Astrocyte (in vitro differentiated cells and primary cell): Measurements from ENCODE around the gene UTS2B. TPM values are rescaled to one million over a fixed set of nuclear protein-coding genes. Genes with fewer than 3 reads are reported as not detected.

Source experiments
- DNase-seq: peaks from one replicate; pipeline ENCODE4 v3.0.0-alpha.2; 2010; ENCODE audit warnings: low read depth
- FAIRE-seq: peaks from 2 replicates; lab custom pipeline; 2011; peaks lifted over from hg19 to GRCh38; lab: Jason Lieb, UNC
- H2AFZ ChIP-seq: 2 replicates; pipeline ENCODE4 v1.6.0; 2012; ENCODE audit warnings: low read depth, low read length, inconsistent platforms
- H3K27ac ChIP-seq: 2 replicates; pipeline ENCODE4 v1.5.1; 2011; ENCODE audit warnings: low read depth, low read length, inconsistent platforms
- H3K27me3 ChIP-seq: 2 replicates; pipeline ENCODE4 v1.6.0; 2011; ENCODE audit warnings: low read length, inconsistent platforms; ENCODE audit not compliant: insufficient read depth
- H3K36me3 ChIP-seq: 2 replicates; pipeline ENCODE4 v1.5.1; 2011; ENCODE audit warnings: low read length, inconsistent platforms; ENCODE audit not compliant: insufficient read depth
- H3K4me1 ChIP-seq: 2 replicates; pipeline ENCODE4 v1.5.1; 2011; ENCODE audit warnings: low read length, inconsistent platforms; ENCODE audit not compliant: insufficient read depth
- H3K4me2 ChIP-seq: 2 replicates; pipeline ENCODE4 v1.6.0; 2012; ENCODE audit warnings: low read length, inconsistent platforms
- H3K4me3 ChIP-seq: 2 replicates; pipeline ENCODE4 v1.5.1; 2011; ENCODE audit warnings: low read depth, mild to moderate bottlenecking, low read length, inconsistent platforms; ENCODE audit not compliant: insufficient read depth
- H3K79me2 ChIP-seq: 2 replicates; pipeline ENCODE4 v1.6.0; 2012; ENCODE audit warnings: mild to moderate bottlenecking, low read length, inconsistent platforms; ENCODE audit not compliant: insufficient read depth
- H3K9ac ChIP-seq: 2 replicates; pipeline ENCODE4 v1.6.0; 2012; ENCODE audit warnings: mild to moderate bottlenecking, low read length, inconsistent platforms
- H3K9me3 ChIP-seq: 2 replicates; pipeline ENCODE4 v1.5.1; 2012; ENCODE audit warnings: low read depth, mild to moderate bottlenecking, low read length, inconsistent platforms; ENCODE audit not compliant: insufficient read depth
- H4K20me1 ChIP-seq: 2 replicates; pipeline ENCODE4 v1.6.0; 2012; ENCODE audit warnings: low read length, inconsistent platforms; ENCODE audit not compliant: insufficient read depth
- H3K27ac Mint-ChIP-seq: one replicate; pipeline ENCODE4 v1.8.0; 2021; ENCODE audit warnings: mild to moderate bottlenecking, mixed read lengths; ENCODE audit not compliant: unreplicated experiment
- H3K27me3 Mint-ChIP-seq: one replicate; pipeline ENCODE4 v1.8.0; 2021; ENCODE audit warnings: low read depth, mixed read lengths; ENCODE audit not compliant: unreplicated experiment
- H3K36me3 Mint-ChIP-seq: one replicate; pipeline ENCODE4 v1.8.0; 2021; ENCODE audit warnings: low read depth, mixed read lengths; ENCODE audit not compliant: unreplicated experiment
- H3K4me1 Mint-ChIP-seq: one replicate; pipeline ENCODE4 v1.8.0; 2021; ENCODE audit warnings: low read depth, mixed read lengths; ENCODE audit not compliant: unreplicated experiment
- H3K4me3 Mint-ChIP-seq: one replicate; pipeline ENCODE4 v1.8.0; 2021; ENCODE audit warnings: mild to moderate bottlenecking, moderate library complexity, mixed read lengths; ENCODE audit not compliant: unreplicated experiment
- H3K9me3 Mint-ChIP-seq: one replicate; pipeline ENCODE4 v1.8.0; 2021; ENCODE audit warnings: mild to moderate bottlenecking, mixed read lengths; ENCODE audit not compliant: unreplicated experiment
- CTCF ChIP-seq: IDR thresholded peaks from 2 replicates; pipeline ENCODE4 v1.5.1; 2011; ENCODE audit warnings: low read depth, mild to moderate bottlenecking, inconsistent platforms, low read length, moderate library complexity; ENCODE audit not compliant: insufficient read depth
- EZH2 ChIP-seq: IDR thresholded peaks from 2 replicates; pipeline ENCODE4 v1.6.1; 2012; ENCODE audit warnings: mild to moderate bottlenecking, low read length, inconsistent platforms; ENCODE audit not compliant: insufficient read depth
- total RNA-seq: library from RNA; stranded (reverse); gene quantifications from 2 replicates; pipeline ENCODE4 v1.2.1, GENCODE V29; 2021

UTS2B gene
- total RNA-seq, 1 donor from 2014 or later, result 0.75 TPM

GRCh38 chr3:191257286-191257685, 73.0 kb downstream of the UTS2B start:
- Mint-ChIP-seq H3K4me1 (peaks cover 14% of the 10 kb centered on the region), H3K27ac (no peak overlapping the region), H3K9me3 (no peaks in the 10 kb centered on the region), H3K27me3 (no peaks in the 10 kb centered on the region), H3K36me3 (no peaks in the 10 kb centered on the region), H3K4me3 (no peak overlapping the region)
- no peaks in the 10 kb centered on the region for H3K9me3 ChIP-seq
- H3K36me3 ChIP-seq, result no peaks in the 10 kb centered on the region
- H4K20me1 ChIP-seq, result no peaks in the 10 kb centered on the region
- no peak overlapping the region for H3K9ac ChIP-seq
- H3K4me3 ChIP-seq, result no peak overlapping the region
- no peaks in the 10 kb centered on the region for H3K27me3 ChIP-seq
- no peak overlapping the region for H2AFZ ChIP-seq
- H3K27ac ChIP-seq, result no peak overlapping the region
- no peaks in the 10 kb centered on the region for H3K4me1 ChIP-seq
- H3K79me2 ChIP-seq, result no peaks in the 10 kb centered on the region
- TF ChIP-seq EZH2 (no peak), CTCF (no peak)
- no peak for FAIRE-seq
- no peak overlapping the region for H3K4me2 ChIP-seq
- DNase-seq, result no peak

GRCh38 chr3:191256405-191256804, 73.9 kb downstream of the UTS2B start:
- H3K4me3 ChIP-seq, result no peak overlapping the region
- H3K9ac ChIP-seq, result no peak overlapping the region
- Mint-ChIP-seq H3K4me1 (peaks cover 14% of the 10 kb centered on the region), H3K27me3 (no peaks in the 10 kb centered on the region), H3K9me3 (no peaks in the 10 kb centered on the region), H3K4me3 (no peak overlapping the region), H3K36me3 (no peaks in the 10 kb centered on the region), H3K27ac (no peak overlapping the region)
- H3K79me2 ChIP-seq, result no peaks in the 10 kb centered on the region
- no peak for TF ChIP-seq EZH2
- no peak for TF ChIP-seq CTCF
- no peak overlapping the region for H3K4me2 ChIP-seq
- H3K36me3 ChIP-seq, result no peaks in the 10 kb centered on the region
- no peaks in the 10 kb centered on the region for H3K4me1 ChIP-seq
- DNase-seq (no peak), FAIRE-seq (no peak)
- H2AFZ ChIP-seq, result no peak overlapping the region
- no peaks in the 10 kb centered on the region for H4K20me1 ChIP-seq
- H3K27ac ChIP-seq, result no peak overlapping the region
- H3K9me3 ChIP-seq, result no peaks in the 10 kb centered on the region
- no peaks in the 10 kb centered on the region for H3K27me3 ChIP-seq

GRCh38 chr3:191255156-191255555, 75.2 kb downstream of the UTS2B start:
- Histone ChIP-seq H3K9ac (no peak overlapping the region), H3K4me2 (no peak overlapping the region), H3K27ac (no peak overlapping the region), H2AFZ (no peak overlapping the region), H3K4me3 (no peak overlapping the region), H3K79me2 (no peaks in the 10 kb centered on the region), H3K27me3 (no peaks in the 10 kb centered on the region), H3K36me3 (no peaks in the 10 kb centered on the region), H3K9me3 (no peaks in the 10 kb centered on the region), H3K4me1 (no peaks in the 10 kb centered on the region), H4K20me1 (no peaks in the 10 kb centered on the region)
- H3K4me3 Mint-ChIP-seq, result no peak overlapping the region
- H3K9me3 Mint-ChIP-seq, result no peaks in the 10 kb centered on the region
- no peaks in the 10 kb centered on the region for H3K27me3 Mint-ChIP-seq
- DNase-seq (peak; percentile 36), FAIRE-seq (no peak)
- H3K27ac Mint-ChIP-seq, result no peak overlapping the region
- H3K4me1 Mint-ChIP-seq, result peaks cover 14% of the 10 kb centered on the region
- no peaks in the 10 kb centered on the region for H3K36me3 Mint-ChIP-seq
- TF ChIP-seq CTCF (no peak), EZH2 (no peak)
